Stimulated activated CD8-positive, alpha-beta memory T cell treated with anti-CD3 and anti-CD28 coated beads, Interleukin-4, amount 100 ng/mL, for 4 hours (primary cell): ENCODE results near the gene ARL4A.
"Not testable (repeated sequence)": the region's sequence is repeated elsewhere in the genome, so short reads cannot be mapped to it uniquely, and the experiment has no call there.

Experiments used
- DNase-seq, 2 donors: peaks; one replicate each; pipeline ENCODE4 v3.0.0-alpha.2; 2020; ENCODE audit warnings: low read depth in 2 of 2, low spot score in 1 of 2

The ARL4A gene

GRCh38 chr7:12661581-12661980 lies 25.9 kb upstream of the ARL4A start:
- no peak for DNase-seq

- DNase-seq: no peak
Measured at GRCh38 chr7:12670000-12670729, 17.3 kb upstream of the ARL4A start.

- no peak for DNase-seq
Measured at GRCh38 chr7:12670743-12671520, 16.5 kb upstream of the ARL4A start.

GRCh38 chr7:12673436-12673835 lies 14.0 kb upstream of the ARL4A start:
- not testable (repeated sequence) for DNase-seq

DNA sequence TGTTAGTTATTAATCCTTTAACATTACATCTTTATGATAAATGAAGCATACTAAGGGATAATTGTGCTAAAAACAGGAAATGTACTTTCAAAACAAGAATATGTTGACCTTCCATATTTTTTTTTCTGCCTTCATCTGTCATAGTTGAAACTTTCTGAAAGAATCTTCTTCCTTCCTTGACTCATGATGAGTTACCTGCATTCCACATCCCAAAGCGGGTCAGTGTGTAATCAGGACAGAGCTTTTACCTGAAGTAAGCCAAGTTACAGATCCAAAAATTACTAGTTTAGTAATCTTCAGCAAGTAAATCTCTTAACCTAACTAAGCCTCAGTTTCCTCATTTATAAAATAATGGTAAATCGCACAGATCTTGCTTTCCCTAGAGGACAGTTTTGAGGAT lies 13.4 kb upstream of the ARL4A start:
- no peak for DNase-seq

DNA sequence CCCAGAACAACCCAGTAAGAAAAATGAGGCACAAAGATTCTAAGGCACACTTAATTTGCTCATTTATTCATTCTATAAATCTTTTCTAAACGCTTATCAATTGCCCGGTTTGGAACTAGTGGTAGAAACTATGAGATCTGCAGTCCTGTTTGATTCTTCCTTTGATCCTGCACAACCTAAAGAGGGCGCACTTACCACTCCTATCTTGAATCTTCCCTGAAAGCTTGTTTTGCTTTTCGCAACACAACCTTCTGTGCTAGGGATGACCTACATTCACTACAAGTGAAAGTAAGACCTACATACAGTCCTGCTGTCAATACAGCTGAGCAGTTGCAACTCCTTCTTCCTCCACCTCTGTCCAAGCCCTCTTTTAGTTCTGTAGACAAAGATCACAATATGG lies 12.6 kb upstream of the ARL4A start:
- no peak for DNase-seq

- no peak for DNase-seq
Measured at GRCh38 chr7:12683678-12684585, 3.5 kb upstream of the ARL4A start.

DNA sequence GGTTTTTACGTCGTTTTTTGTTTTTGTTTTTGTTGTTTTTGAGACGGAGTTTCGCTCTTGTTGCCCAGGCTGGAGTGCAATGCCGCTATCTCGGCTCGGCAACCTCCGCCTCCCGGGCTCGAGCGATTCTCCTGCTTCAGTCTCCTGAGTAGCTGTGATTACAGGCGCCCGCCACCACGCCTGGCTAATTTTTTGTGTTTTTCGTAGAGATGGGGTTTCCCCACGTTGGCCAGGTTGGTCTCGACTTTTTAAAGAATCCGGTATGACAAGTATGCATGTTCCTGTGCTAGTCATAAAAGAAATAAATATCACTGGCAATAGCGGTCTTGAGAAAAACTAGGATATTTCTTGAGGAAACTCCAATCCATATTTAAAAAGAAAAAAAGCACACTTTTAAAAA lies 2.7 kb upstream of the ARL4A start:
- no peak for DNase-seq

DNA sequence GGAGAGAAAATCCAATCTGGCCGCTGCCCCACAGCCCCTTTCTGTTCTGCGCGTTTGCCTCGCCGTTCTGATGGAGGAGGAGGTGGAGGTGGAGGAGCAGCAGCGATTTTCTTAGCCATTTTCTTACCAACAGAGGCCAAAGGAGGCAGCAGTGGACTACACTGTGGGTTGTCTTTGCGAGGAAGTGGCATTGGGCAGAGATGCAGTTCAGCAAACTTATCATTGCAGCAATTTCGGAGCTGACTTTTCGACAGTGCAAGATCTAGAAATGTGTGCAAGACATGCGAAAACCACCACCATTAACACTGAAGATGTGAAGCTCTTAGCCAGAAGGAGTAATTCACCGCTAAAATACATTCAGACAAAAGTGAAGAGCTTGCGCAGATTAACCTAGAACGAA lies 1.9 kb upstream of the ARL4A start:
- DNase-seq: no peak

DNA sequence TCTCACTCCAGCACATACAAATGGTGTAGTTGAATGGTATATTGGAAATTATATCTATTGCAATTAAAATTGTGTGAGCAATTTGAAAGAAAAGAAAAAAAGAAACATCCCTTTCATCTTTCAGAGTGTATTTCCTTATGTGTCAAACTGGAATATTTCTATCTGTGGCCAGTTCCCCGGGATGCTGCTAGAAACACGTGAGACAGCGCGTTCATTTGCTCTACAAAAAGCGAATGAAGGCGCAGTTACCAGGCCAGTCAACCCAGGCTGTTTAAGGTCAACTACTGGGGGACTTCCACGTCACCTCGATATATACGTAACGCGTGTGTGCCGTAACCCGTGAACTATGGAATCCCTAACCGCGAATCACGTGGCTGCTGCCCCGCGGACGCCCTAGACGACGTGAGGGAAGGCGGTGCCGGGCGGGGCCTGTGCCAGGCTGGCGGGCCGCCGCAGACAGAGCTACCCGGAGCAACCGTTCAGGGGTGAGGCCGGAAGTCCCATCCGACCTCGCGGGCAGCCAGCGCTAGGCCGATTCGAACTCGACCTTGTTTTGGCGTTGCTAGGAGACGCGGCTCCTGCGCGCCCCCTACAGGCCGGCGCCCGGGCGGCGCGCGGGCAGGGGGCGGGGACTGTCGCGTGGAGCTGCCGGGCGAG lies 1.1 kb upstream of the ARL4A start:
- peak; percentile 79 to 89 for DNase-seq

- DNase-seq: no peak
Measured at GRCh38 chr7:12687718-12688171, 312 bp downstream of the ARL4A start.

- DNase-seq: not testable (repeated sequence)
Measured at GRCh38 chr7:12688485-12689170, 1.2 kb downstream of the ARL4A start.

DNA sequence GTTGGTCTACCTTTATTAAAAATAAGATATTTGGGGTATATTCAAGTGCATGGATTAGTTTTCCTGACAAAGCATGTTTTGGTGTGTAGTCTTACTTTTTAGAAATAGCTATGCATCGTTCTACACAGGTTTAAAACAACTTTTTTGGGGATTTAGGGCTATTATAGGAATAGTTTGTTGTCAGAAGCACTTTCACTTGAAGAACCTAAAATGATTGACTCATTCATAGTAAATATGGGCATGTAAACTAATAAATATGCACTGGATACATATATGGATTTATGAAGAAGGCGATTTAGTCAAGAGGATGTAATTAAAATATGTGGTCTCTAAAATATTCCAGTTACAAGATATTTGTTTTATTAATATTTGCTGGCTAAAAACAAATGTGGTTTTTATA lies 2.0 kb downstream of the ARL4A start:
- DNase-seq: no peak

- no peak for DNase-seq
Measured at GRCh38 chr7:12690041-12690878, 2.8 kb downstream of the ARL4A start.

DNA sequence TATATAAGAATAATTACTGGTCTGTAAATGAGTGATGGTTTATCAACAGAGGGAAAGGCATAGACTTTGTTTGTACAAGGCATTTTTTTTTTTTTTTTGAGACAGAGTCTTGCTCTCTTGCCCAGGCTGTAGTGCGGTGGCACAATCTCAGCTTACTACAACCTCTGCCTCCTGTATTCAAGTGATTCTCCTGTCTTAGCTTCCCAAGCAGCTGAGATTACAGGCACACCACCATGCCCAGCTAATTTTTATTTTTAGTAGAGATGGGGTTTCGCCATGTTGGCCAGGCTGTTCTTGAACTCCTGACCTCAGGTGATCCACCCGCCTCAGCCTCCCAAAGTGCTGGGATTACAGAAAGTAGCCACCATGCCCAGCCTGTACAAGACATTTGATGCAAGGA lies 4.0 kb downstream of the ARL4A start:
- not testable (repeated sequence) for DNase-seq

GRCh38 chr7:12692035-12692434 lies 4.6 kb downstream of the ARL4A start:
- DNase-seq: no peak

- DNase-seq: no peak
Measured at GRCh38 chr7:12692479-12693259, 5.2 kb downstream of the ARL4A start.

DNA sequence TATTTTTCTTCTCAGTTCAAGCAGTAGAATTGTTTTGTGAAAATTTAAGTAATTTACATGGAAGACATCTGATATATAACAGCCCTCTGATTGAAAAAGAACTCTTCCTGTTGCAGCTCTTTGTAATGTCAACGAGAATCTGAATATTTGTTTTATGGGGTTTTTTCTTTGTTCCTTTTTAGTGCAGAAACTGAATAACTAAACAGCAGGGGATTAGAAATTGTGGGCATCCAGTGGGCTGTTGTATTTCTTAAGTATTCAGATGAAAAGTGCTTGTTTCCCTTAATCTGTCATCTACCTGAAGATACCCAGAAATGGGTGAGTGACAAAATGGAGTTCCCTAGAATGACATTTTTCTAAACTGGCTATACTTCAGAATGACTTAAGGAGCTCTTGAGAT lies 7.4 kb downstream of the ARL4A start:
- no peak for DNase-seq

- DNase-seq: no peak
Measured at GRCh38 chr7:12695965-12696364, 8.5 kb downstream of the ARL4A start.
